ENCODE results near the gene ZBTB39.

The ZBTB39 gene

GRCh38 chr12:56948881-56949280, 57.5 kb downstream of the ZBTB39 start:
- TF ChIP-seq ZFX (IDR thresholded peaks at IDR 0.05) (no peak), CTCF (conservative IDR thresholded peaks at IDR 0.05) (no peak)
- no peak overlapping the region for H3K27ac ChIP-seq
